B cell (primary cell): ENCODE results near the gene SLC43A3. TPM values are rescaled to one million over a fixed set of nuclear protein-coding genes. Genes with fewer than 3 reads are reported as not detected.

ENCODE experiments used
- ATAC-seq: fragments of 200-7000 bp; cut with Tn5 transposase; one replicate; pipeline ENCODE4 v1.10.0; 2021; ENCODE audit warnings: low read depth, mild to moderate bottlenecking, moderate number of reproducible peaks, moderate library complexity
- CTCF ChIA-PET: fragments of 350-600 bp; sonication (Branson Sonifier 250); formaldehyde crosslinking; loops from one replicate; lab custom pipeline; 2021; ENCODE audit warnings: antibody characterized with exemption, inconsistent platforms; lab: Charles Lee
- POLR2A ChIA-PET: fragments of 350-600 bp; sonication (Branson Sonifier 250); formaldehyde crosslinking; loops from one replicate; lab custom pipeline; 2021; ENCODE audit warnings: antibody characterized with exemption; lab: Charles Lee
- DNase-seq: peaks from one replicate; pipeline ENCODE4 v3.0.0; 2013
- H2AFZ ChIP-seq: 2 replicates; pipeline ENCODE4 v1.6.1; 2012; ENCODE audit warnings: mild to moderate bottlenecking, low read depth, low read length; ENCODE audit not compliant: insufficient read depth, poor library complexity, severe bottlenecking
- H3K27ac ChIP-seq, 2 donors: 1 replicate in 1 of 2; 2 replicates in 1 of 2; pipeline ENCODE4 v1.5.1; 2012 to 2013; ENCODE audit warnings: low read length in 2 of 2, mild to moderate bottlenecking in 2 of 2, moderate library complexity in 1 of 2
- H3K27me3 ChIP-seq, 4 experiments: fragments of 200-600 bp in 1 of 4; sonication (generic) in 1 of 4; replicated peaks in 1 of 4; 1 replicate in 2 of 4; 2 replicates in 2 of 4; pipeline versions ENCODE4 v1.6.1 to v1.7.0; 2013 to 2016; ENCODE audit warnings: low read length in 3 of 4, mild to moderate bottlenecking in 2 of 4, mixed read lengths in 1 of 4, moderate library complexity in 1 of 4; ENCODE audit not compliant: insufficient read depth in 4 of 4, control insufficient read depth in 3 of 4; ENCODE audit errors: control extremely low read depth in 1 of 4
- H3K36me3 ChIP-seq, 2 experiments: replicated peaks in 1 of 2; 1 replicate in 1 of 2; 2 replicates in 1 of 2; pipeline versions ENCODE4 v1.6.1 to v1.7.1; 2013; ENCODE audit warnings: low read length in 1 of 2; ENCODE audit not compliant: insufficient read depth in 2 of 2, control insufficient read depth in 1 of 2; ENCODE audit errors: control extremely low read depth in 1 of 2, extremely low read depth in 1 of 2
- H3K4me1 ChIP-seq, 2 donors: fragments of 200-600 bp in 1 of 2; sonication (generic) in 1 of 2; 1 replicate in 1 of 2; 2 replicates in 1 of 2; pipeline versions ENCODE4 v1.5.1 to v1.6.1; 2013 to 2017; ENCODE audit warnings: low read length in 2 of 2; ENCODE audit not compliant: control insufficient read depth in 2 of 2, insufficient read depth in 2 of 2
- H3K4me2 ChIP-seq: replicated peaks from 2 replicates; pipeline ENCODE3; 2012; ENCODE audit warnings: mild to moderate bottlenecking, low read depth, low read length; ENCODE audit not compliant: poor library complexity, severe bottlenecking
- H3K4me3 ChIP-seq, 5 experiments: fragments of 200-600 bp in 1 of 5; sonication (generic) in 1 of 5; 1 replicate in 3 of 5; 2 replicates in 2 of 5; pipeline versions ENCODE4 v1.5.1 to v1.7.0; 2011 to 2016; ENCODE audit warnings: low read length in 4 of 5, mild to moderate bottlenecking in 4 of 5, low read depth in 2 of 5, control low read depth in 1 of 5, moderate library complexity in 1 of 5; ENCODE audit not compliant: insufficient read depth in 1 of 5; ENCODE audit errors: control extremely low read depth in 1 of 5, extremely low read depth in 1 of 5
- H3K79me2 ChIP-seq: fragments of 200-600 bp; sonication (generic); one replicate; pipeline ENCODE4 v1.6.0; 2016; ENCODE audit warnings: low read length; ENCODE audit not compliant: control insufficient read depth, insufficient read depth
- H3K9ac ChIP-seq: fragments of 200-600 bp; sonication (generic); 2 replicates; pipeline ENCODE4 v1.6.1; 2017; ENCODE audit warnings: mild to moderate bottlenecking, low read length, moderate library complexity
- H3K9me3 ChIP-seq, 3 donors: one replicate each; pipeline versions ENCODE4 v1.6.1 to v1.7.1; 2013; ENCODE audit warnings: low read length in 2 of 3; ENCODE audit not compliant: control insufficient read depth in 2 of 3, insufficient read depth in 1 of 3; ENCODE audit errors: control extremely low read depth in 1 of 3
- H4K20me1 ChIP-seq: 2 replicates; pipeline ENCODE4 v1.6.0; 2012; ENCODE audit warnings: mild to moderate bottlenecking, low read length; ENCODE audit not compliant: insufficient read depth, control insufficient read depth, poor library complexity, severe bottlenecking
- H3K27ac Mint-ChIP-seq: one replicate; pipeline ENCODE4 v1.8.0; 2021; ENCODE audit warnings: mixed read lengths
- H3K27me3 Mint-ChIP-seq: one replicate; pipeline ENCODE4 v1.8.0; 2021; ENCODE audit warnings: mixed read lengths
- H3K4me1 Mint-ChIP-seq: one replicate; pipeline ENCODE4 v1.8.0; 2021; ENCODE audit warnings: mixed read lengths
- H3K4me3 Mint-ChIP-seq: one replicate; pipeline ENCODE4 v1.8.0; 2021; ENCODE audit warnings: mixed read lengths
- H3K9me3 Mint-ChIP-seq: one replicate; pipeline ENCODE4 v1.8.0; 2022; ENCODE audit warnings: mixed read lengths; ENCODE audit not compliant: insufficient read depth
- CTCF ChIP-seq: fragments of 200-600 bp; IDR thresholded peaks from one replicate; pipeline ENCODE4 v1.8.0; 2022; ENCODE audit warnings: antibody characterized with exemption, mild to moderate bottlenecking
- EZH2 ChIP-seq: IDR thresholded peaks from 2 replicates; pipeline ENCODE4 v1.6.1; 2012; ENCODE audit warnings: borderline replicate concordance, low read depth, mild to moderate bottlenecking, moderate library complexity, low read length; ENCODE audit not compliant: insufficient read depth, poor library complexity, severe bottlenecking
- WGBS: methylation state at CpG from one replicate; pipeline ENCODE4 v1.1.5; 2013; ENCODE audit warnings: missing lambda C conversion rate; ENCODE audit not compliant: insufficient coverage; 5-methylcytosine and 5-hydroxymethylcytosine counted together
- intact Hi-C: fragments of 100-400 bp; cut with micrococcal nuclease; formaldehyde crosslinking; loops from one replicate; pipeline ENCODE4 v1.10.0; 2022
- polyA plus RNA-seq: library from polyadenylated mRNA; depleted of rRNA; stranded (reverse); fragments of >200 nt; gene quantifications from 2 replicates; pipeline ENCODE4 v1.2.3, GENCODE V29; 2012
- total RNA-seq, 2 donors: library from RNA; stranded (reverse); fragments of 120-200 nt in 1 of 2; gene quantifications; 1 replicate in 1 of 2; 2 replicates in 1 of 2; pipeline versions ENCODE4 v1.2.3 to v1.2.4, GENCODE V29; 2013 to 2022

The SLC43A3 gene
- total and polyA plus RNA-seq, 2 donors (not counting 1 experiment from before 2014, with no cell fraction given) = 7.6 to 20.9 TPM

- no peaks in the 10 kb centered on the region for H3K79me2 ChIP-seq
- no peak overlapping the region for H3K27ac Mint-ChIP-seq
Observed at GRCh38 chr11:57360991-57361390, 65.9 kb downstream of the SLC43A3 start.

More at GRCh38 chr11:57360991-57361390, 65.9 kb downstream of the SLC43A3 start:
- ATAC-seq (no peak), DNase-seq (no peak)
- Mint-ChIP-seq H3K4me1 (no peaks in the 10 kb centered on the region), H3K27me3 (peaks cover 25% of the 10 kb centered on the region), H3K4me3 (no peak overlapping the region), H3K9me3 (no peaks in the 10 kb centered on the region)
- no peaks in the 10 kb centered on the region for H3K9me3 ChIP-seq
- H3K9ac ChIP-seq = no peak overlapping the region
- no peak overlapping the region for H2AFZ ChIP-seq
- H3K27me3 ChIP-seq = peaks cover 0 to 2% (median 2%) of the 10 kb centered on the region in 4 experiments
- POLR2A ChIA-PET = no interaction called here
- no peaks in the 10 kb centered on the region for H4K20me1 ChIP-seq
- no peak overlapping the region for H3K4me3 ChIP-seq
- TF ChIP-seq EZH2 (no peak), CTCF (no peak)
- H3K36me3 ChIP-seq = no peaks in the 10 kb centered on the region
- no peak overlapping the region for H3K4me2 ChIP-seq
- intact Hi-C loops = no loop called here
- no peak overlapping the region for H3K27ac ChIP-seq
- CTCF ChIA-PET = interaction anchor here (1.2 to 2.1 kb wide), 3 partner anchors 10 to 280 kb away, joined by 4 to 10 read pairs (median 5); no protein-coding TSS in a partner anchor
- 100% methylated on average over 1 of the region's 8 CpGs for WGBS
- no peaks in the 10 kb centered on the region for H3K4me1 ChIP-seq
